Activated CD8-positive, alpha-beta memory T cell treated with anti-CD3 and anti-CD28 coated beads, Interleukin-2, amount 50 U/mL, for 24 hours (primary cell): ENCODE results near the gene LCN15.
"Not testable (repeated sequence)": the region's sequence is repeated elsewhere in the genome, so short reads cannot be mapped to it uniquely, and the experiment has no call there.

Experiments
- DNase-seq: peaks from one replicate; pipeline ENCODE4 v3.0.0-alpha.2; 2020; ENCODE audit errors: extremely low read depth

LCN15 gene

GRCh38 chr9:136722093-136722968, 42.0 kb downstream of the LCN15 start:
- no peak for DNase-seq

GRCh38 chr9:136721339-136722092, 42.8 kb downstream of the LCN15 start:
- DNase-seq: no peak

DNA sequence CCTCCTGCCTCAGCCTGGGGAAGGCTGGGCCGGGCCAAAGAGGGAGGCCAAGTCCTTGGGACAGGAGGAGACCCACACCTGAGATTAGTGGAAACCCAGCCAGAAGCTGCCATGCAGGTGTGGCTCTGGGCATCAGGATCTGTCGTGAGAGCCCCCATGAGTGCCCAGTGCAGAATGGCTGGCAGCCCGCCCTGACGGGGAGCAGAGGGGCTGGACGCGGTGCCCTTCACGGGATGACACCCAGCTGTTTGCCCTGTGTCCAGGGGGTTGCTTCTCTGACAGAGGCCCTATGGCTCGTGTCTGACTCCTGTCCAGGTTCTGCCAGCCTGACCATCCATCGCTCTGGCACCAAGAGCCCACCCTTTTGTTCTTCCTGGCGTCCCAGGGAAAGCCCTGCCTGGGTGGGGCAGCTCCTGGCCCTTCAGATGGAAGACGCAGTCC, 43.4 kb downstream of the LCN15 start:
- no peak for DNase-seq

DNA sequence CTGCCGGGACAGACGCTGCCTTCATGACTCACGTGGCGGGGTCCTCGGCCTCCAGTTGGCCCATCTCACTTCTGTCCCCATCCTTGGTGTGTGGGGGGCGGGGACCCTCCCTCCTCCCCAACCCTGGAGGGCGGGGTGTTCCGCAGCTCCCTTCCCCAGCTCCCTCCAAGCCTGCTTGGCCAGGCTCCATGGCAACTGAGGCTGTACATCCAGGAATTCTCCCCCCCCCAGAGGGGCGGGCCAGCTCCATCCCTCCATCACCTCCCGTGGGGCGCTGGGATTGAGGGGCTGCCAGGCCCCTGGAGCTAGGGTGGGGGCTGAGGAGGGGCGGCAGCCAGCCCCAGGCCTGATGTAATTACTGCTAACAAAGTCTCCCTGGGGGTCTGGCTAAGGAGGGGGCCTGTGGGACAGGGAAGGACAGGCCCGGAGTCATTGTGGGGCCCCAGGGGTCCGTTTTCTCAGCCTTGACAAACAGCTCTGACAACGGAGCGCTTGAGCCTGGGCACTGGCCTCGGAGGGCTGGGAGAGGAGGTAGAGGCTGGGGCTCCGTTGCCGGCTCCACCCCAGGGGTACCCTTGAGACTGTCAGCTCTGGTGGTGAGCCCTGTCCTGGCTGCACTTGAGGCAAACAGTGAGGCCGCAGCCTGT, 43.9 kb downstream of the LCN15 start:
- DNase-seq: no peak

GRCh38 chr9:136719195-136719880, 45.0 kb downstream of the LCN15 start:
- DNase-seq: no peak

- no peak for DNase-seq
Measured at GRCh38 chr9:136718345-136719194, 45.7 kb downstream of the LCN15 start.

GRCh38 chr9:136717399-136717798, 46.9 kb downstream of the LCN15 start:
- no peak for DNase-seq

- no peak for DNase-seq
Measured at GRCh38 chr9:136714893-136715274, 49.4 kb downstream of the LCN15 start.

DNA sequence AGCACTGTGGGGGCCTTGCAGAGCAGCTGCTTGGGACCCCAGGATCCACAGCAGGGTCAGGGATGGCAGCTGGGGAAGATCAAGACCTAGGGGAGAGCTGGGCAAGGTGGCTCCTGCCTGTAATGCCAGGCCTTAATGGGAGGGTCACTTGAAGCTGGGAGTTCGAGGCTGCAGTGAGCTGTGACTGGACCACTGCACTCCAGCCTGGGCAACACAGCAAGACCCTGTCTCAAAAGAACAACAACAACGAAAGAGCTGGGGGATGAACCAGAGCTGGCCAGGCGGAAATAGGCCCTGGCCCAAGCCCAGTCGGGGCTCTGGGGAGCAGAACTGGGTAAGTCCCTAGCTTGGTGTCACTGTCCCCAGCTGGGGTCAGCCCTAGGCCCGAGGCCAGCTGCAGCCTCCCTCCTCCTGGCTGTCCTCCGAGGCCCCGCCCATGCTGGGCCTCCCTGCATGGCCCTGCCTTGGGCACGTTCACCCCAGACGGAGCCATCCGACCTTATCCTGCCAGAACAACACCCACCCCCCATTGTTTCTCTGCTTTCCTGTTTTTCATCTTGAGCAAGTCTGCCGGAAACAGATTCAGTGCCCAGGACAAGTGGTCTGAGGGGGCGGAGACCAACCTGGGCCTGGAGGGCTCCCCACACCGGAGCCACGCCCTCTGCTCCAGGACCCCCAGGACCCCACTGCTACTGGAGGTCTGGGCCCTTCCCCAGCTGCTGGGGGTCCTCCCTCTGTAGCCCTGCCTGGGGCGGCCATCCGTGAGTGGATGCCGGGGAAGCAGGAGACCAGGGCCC, 50.0 kb downstream of the LCN15 start:
- no peak for DNase-seq

DNA sequence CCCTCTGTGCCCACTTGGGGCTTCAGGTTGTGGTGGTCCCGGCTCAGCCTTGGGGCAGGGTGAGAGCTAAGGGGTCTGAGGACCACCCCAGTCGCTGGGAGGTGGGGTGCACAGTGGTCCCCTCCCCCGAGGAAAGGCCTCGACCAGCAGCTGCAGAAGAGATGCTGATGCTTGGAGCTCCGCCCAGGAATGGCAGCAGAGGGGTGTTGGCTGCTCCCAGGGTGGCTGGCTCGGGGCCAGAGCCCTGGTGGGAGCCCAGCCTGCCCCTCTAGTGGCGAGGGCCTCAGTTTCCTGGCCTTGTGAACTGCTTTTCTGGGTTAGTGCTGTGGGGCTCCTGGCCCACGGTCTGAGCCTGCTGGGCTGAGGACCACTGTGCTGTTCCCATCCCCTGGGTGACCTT, 50.8 kb downstream of the LCN15 start:
- DNase-seq: no peak

DNA sequence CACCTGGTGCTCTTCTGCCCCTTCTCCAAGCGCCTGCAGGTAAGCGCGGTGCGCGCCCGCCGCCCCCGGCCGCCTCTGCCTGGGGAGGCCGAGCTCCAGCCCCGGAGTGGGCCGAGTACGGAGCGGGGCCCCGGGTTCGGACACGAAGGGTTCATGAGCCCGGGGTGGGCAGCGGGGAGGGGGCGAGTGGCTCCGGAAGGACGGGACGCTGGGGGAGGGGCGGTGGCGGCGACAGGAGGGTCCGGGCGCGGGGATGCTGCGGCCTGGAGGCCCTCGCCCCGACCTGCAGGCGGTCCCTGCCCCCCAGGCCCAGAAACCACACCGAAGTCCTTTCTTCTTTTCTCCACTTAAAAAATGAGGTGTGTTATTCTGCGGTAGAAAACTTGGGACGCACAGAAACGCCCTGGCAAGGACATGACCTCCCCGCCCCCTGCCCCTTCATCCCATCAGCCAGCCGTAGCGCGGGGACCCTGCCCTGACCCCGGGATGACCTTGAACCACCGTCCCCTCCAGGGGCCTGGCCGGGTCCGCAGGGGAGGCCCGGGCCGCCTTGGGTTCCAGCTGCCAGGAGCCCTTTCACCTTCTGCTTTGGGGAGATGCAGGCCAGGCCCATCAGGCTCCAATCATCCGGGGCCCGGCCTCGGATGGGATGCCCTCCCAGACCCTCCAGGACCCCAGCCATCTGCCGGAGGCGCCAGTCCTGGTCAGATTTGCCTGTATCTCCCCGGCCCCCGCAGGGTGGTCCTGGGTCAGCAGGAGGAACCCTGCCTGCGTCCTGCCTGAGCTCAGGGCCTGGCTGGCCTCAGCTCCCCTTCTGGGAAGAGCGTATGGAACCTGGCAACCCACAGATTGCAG, 51.4 kb downstream of the LCN15 start:
- DNase-seq: no peak

GRCh38 chr9:136711751-136712689, 52.3 kb downstream of the LCN15 start, which contains the start of gene DIPK1B:
Gene DIPK1B, plus strand, starts transcription at chr9:136712572. Its CDS starts 94 bp downstream, at chr9:136712666.
- no peak for DNase-seq

DNA sequence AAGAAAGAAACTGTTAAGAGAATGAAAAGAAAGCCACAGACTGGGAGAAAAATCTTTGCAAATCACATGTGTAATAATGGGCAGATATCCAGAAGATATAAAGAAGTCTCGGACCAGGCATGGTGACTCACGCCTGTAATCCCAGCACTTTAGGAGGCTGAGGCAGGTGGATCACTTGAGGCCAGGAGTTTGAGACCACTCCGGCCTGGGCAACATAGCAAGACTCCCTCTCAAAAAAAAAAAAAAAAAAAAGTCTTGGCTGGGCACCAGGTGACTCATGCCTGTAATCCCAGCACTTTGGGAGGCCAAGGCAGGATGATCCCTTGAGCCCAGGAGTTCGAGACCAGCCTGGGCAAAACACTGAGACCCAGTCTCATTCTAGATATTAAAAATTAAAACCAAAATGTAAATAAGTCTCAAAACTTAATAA, 53.1 kb downstream of the LCN15 start:
- not testable (repeated sequence) for DNase-seq

DNA sequence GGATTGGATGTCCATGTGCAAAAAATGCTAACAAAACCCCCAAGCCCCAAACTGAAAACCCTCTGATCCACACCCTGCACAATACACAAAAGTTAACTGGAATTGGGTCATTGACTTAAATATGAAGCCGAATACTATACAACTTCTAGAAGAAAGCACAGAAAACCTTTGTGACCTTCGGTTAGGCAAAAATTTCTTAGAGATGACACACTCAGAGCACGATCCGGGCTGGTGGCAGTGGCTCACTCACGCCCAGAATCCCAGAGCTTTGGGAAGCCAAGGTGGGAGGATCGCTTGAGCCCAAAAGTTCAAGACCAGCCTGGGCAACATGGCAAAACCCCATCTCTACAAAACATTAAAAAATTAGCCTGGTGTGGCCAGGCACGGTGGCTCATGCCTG, 53.8 kb downstream of the LCN15 start:
- no peak for DNase-seq
